Measurements from ENCODE around the gene MID2. TPM values are rescaled to one million over a fixed set of nuclear protein-coding genes. Genes with fewer than 3 reads are reported as not detected.

MID2 gene
- total RNA-seq, 1 experiment from 2014 or later, result 1.6 TPM

DNA sequence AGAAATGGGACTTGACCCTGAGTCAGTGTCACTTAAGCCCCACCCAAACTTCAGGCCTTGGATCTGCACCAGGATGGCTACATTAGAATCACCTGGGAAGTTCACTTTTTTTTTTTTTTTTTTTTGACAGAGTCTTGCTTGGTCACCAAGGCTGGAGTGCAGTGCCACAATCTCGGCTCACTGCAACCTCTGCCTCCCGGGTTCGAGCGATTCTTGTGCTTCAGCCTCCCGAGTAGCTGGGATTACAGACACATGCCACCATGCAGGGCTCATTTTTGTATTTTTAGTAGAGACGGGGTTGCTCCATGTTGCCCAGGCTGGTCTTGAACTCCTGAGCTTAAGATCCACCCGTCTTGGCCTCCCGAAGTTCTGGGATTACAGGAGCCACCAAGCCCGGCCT, 45.1 kb upstream of the MID2 start:
- H4K20me1 ChIP-seq (ENCODE audit: control insufficient read depth, insufficient read depth, insufficient read length), result no peaks in the 10 kb centered on the region
- no peak overlapping the region for H2AFZ ChIP-seq (ENCODE audit: low read length)
- no peaks in the 10 kb centered on the region for H3K79me2 ChIP-seq (ENCODE audit: insufficient read depth, low read length)
- H3K23me2 ChIP-seq (ENCODE audit: insufficient read length, low read depth, low read length, poor library complexity, severe bottlenecking), result peaks cover 3% of the 10 kb centered on the region
- no peaks in the 10 kb centered on the region for H3K4me1 ChIP-seq (ENCODE audit: insufficient read depth, low read length)
- H3K23ac ChIP-seq (ENCODE audit: insufficient read length, low read depth, low read length), result no peak overlapping the region
- H4K8ac ChIP-seq (replicated peaks; ENCODE audit: insufficient read length, low read depth, low read length), result no peak overlapping the region
- H3K4me1 Mint-ChIP-seq, result peaks cover 8% of the 10 kb centered on the region in 2 experiments
- peaks cover 0 to 2% (median 0%) of the 10 kb centered on the region in 3 experiments; a peak in 1 of 7 replicates for H3K36me3 Mint-ChIP-seq (ENCODE audit: insufficient read depth in 1 of 3, low read depth in 3 of 3)
- H3K56ac ChIP-seq (ENCODE audit: insufficient read length, low read depth, low read length), result no peak overlapping the region
- H2BK15ac ChIP-seq (ENCODE audit: low read depth, low read length), result no peak overlapping the region
- WGBS (ENCODE audit: extremely low coverage, insufficient read length, low lambda C conversion rate), result no CpG with 5 or more reads among the region's 9 CpGs
- H2AK5ac ChIP-seq (ENCODE audit: insufficient read length, low read length), result no peak overlapping the region
- H3K9me3 Mint-ChIP-seq, result peaks cover 0 to 31% of the 10 kb centered on the region in 2 experiments; a peak in 2 of 5 replicates
- no peak overlapping the region for H3T11ph ChIP-seq (ENCODE audit: low read length)
- H3K14ac ChIP-seq (ENCODE audit: insufficient read depth, low read length), result no peak overlapping the region
- H2BK5ac ChIP-seq (ENCODE audit: insufficient read length, low read length), result no peak overlapping the region
- peaks cover 17% of the 10 kb centered on the region for H3K27me3 Mint-ChIP-seq (ENCODE audit: low read depth)
- H3K4me2 ChIP-seq (ENCODE audit: insufficient read depth, insufficient read length, low read length), result no peak overlapping the region
- H4K5ac ChIP-seq (ENCODE audit: insufficient read length, low read depth, low read length), result no peak overlapping the region
- no peak overlapping the region for H4K91ac ChIP-seq (ENCODE audit: insufficient read length, low read depth, low read length)
- TF ChIP-seq, protein P1, sequence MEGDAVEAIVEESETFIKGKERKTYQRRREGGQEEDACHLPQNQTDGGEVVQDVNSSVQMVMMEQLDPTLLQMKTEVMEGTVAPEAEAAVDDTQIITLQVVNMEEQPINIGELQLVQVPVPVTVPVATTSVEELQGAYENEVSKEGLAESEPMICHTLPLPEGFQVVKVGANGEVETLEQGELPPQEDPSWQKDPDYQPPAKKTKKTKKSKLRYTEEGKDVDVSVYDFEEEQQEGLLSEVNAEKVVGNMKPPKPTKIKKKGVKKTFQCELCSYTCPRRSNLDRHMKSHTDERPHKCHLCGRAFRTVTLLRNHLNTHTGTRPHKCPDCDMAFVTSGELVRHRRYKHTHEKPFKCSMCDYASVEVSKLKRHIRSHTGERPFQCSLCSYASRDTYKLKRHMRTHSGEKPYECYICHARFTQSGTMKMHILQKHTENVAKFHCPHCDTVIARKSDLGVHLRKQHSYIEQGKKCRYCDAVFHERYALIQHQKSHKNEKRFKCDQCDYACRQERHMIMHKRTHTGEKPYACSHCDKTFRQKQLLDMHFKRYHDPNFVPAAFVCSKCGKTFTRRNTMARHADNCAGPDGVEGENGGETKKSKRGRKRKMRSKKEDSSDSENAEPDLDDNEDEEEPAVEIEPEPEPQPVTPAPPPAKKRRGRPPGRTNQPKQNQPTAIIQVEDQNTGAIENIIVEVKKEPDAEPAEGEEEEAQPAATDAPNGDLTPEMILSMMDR (conservative IDR thresholded peaks at IDR 0.05), result no peak
- H2BK120ac ChIP-seq (ENCODE audit: low read depth, low read length, poor library complexity, severe bottlenecking), result no peak overlapping the region
- no peak overlapping the region for H3K27ac ChIP-seq (ENCODE audit: insufficient read length, low read depth, low read length)
- H2BK20ac ChIP-seq (ENCODE audit: low read depth, low read length, poor library complexity, severe bottlenecking), result no peak overlapping the region
- no peak overlapping the region for H3K4ac ChIP-seq (ENCODE audit: low read depth, low read length)
- H2BK12ac ChIP-seq (ENCODE audit: insufficient read length, low read depth, low read length), result no peak overlapping the region
- H3K4me3 Mint-ChIP-seq, result no peak overlapping the region
- no peaks in the 10 kb centered on the region for H3K9me3 ChIP-seq (ENCODE audit: control insufficient read depth, low read depth, low read length)
- no peaks in the 10 kb centered on the region; the same call in 1 of the 2 replicates for H3K27me3 ChIP-seq (ENCODE audit: insufficient read depth, low read length)
- H3K79me1 ChIP-seq (ENCODE audit: insufficient read depth, low read depth, low read length, poor library complexity, severe bottlenecking), result no peaks in the 10 kb centered on the region
- no peak for DNase-seq
- H3K27ac Mint-ChIP-seq, result no peak overlapping the region
- no peak overlapping the region for H3K9ac ChIP-seq (ENCODE audit: extremely low read depth, insufficient read length, low read length)
- H3K18ac ChIP-seq (ENCODE audit: insufficient read length, low read depth, low read length), result no peak overlapping the region

Measured in H9 (cell line).